GM19239 (cell line): ENCODE data around the gene SLC7A14.

Experiments used
- DNase-seq: peaks from one replicate; pipeline ENCODE4 v3.0.0; 2011; ENCODE audit warnings: low spot score; ENCODE audit not compliant: insufficient read length
- FAIRE-seq: peaks from 2 replicates; lab custom pipeline; 2011; peaks lifted over from hg19 to GRCh38; lab: Jason Lieb, UNC

Gene SLC7A14

DNA sequence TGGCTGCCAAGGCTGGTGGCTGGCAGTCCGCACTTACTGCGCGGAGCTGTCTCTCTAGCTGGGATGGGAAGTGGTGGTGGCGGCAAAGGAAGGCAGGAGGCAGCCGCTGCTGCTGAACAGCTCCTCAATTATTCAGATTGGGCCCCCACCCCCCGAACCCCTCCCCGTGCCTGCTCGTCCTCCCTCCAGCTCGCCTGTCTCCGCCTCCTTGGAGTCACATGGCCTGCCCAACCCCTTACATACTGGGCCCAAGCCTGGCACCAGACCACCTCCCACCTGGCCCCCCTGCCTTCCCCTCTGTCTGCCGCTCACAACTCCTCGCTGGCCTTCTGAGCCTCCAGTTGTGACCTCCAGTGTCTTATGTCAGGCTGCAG is at the start of gene SLC7A14:
SLC7A14 (minus strand) TSS at position 139 of the 374 bp plus-strand sequence. CDS start 59,139 bp downstream, outside the sequence.
- FAIRE-seq, result no peak
- DNase-seq, result no peak

DNA sequence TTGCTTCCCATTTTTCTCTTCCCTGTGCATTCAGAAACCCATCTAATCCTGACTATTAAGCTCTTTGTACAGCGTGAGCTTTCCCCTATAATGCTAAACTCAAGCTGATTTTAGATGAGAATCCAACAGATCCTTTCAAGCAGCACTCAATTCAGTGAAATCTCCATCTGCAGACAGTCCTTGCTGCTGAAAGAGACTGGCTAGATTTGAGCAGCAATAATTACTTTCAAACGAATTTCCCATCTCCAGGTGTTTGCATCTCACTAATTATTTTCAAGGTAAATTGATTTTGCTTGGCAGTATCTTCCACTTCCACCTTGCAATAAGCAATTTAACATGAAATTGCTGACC is 49.5 kb upstream of the SLC7A14 start:
- FAIRE-seq, result no peak

DNA sequence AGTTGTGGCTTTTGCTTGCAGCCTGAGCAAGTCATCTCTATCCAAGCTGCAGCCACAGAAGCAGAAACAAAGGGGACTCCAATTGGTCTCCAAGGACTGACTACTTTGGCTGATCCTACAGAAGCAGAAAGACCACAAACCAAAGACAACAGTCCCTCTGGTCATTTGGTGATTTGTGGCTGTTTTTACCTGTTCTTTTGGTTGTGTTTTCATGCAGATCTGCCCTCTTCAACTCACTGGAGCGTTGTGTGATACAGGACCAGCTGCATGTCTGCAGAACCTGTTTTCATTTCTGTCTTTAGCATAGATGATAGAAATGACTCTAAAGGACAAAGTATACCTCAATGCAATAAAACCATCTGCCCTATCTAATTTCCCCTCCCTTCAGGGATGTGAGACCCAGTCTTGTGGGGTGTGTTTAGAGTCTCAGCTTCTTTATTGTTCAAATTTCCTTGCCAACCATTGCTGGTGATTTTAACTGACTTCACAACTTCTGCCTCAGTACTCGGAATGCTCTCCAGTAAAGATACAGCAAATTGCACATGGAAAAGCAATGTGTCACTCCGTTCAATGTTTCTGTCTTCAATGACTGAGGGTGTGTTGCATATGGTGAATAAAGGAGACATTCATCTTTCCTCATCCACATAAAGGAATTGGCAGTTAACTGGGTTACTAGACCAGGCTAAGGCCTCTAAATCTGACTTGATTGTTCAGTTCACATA is 48.9 kb upstream of the SLC7A14 start:
- DNase-seq (peak; percentile 31), FAIRE-seq (peak; percentile 76)

More for the DNA sequence above, 49.5 kb upstream of the SLC7A14 start:
- DNase-seq, result no peak

DNA sequence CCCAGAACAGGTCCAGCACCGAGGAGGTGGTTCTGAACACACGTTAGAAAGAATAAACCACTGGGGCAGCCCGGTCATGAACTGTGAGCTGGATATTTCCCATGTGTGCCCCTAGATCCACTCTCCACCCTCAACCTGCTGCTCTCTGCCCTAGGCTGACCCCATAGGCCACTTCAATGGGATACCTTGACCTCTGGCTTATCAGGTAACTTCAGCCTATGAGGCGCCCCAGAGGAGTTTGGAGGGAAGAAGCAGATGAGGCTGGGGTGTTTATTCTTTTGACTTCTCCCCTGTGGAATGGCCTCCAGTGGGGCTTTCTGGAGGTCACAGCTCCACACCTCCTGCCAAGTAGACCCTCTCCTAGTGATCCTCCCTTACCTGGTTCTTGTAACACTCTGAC is 47.7 kb upstream of the SLC7A14 start:
- DNase-seq (no peak), FAIRE-seq (no peak)

DNA sequence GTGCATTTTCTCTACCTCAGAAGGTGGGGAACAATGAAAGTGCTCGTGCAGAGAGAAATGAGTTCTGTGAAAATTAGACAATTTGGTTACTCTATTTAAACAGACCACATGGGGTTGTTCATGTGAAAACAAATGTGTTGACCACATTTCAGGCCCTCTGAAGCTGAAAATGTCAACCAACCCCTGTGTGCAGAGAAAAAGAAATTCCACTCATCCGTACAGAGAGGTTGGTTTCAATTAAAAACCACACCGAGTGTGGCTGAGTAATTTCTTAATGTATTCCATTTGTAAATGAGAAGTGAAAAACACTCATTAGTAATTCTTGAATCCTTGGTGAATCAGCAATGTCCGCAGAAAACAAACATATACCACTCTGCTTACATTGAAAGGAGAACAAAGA is 46.9 kb upstream of the SLC7A14 start:
- peak; percentile 89 for FAIRE-seq
- peak; percentile 27 for DNase-seq

DNA sequence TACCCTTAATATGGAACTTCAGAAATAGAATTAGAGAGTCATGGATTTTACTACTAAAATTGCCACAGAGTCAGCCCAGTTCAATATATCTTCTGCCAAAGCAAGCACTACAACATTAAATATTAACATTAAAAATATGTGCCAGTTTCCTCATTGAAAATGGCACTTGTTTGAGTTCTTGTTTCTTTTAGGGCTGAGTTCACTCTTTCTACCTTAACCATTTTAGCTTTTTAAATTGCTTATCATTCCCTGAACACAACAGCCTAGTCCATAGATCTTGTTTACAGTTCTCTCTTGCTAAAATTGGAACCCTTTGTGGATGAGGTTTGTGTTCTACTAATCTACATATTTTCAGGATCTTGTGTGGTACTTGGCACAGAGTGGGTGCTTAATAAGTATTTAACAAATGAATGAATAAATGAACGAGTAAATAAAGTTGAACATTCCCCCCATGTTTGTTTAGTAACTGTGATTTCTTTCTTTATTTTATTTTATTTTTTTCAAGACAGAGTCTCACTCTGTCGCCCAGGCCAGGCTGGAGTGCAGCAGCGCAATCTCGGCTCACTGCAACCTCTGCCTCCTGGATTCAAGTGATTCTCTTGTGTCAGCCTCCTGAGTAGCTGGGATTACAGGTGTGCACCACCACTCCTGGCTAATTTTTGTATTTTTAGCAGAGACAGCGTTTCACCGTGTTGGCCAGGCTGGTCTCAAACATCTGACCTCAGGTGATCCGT is 46.0 kb upstream of the SLC7A14 start:
- DNase-seq (no peak), FAIRE-seq (no peak)

DNA sequence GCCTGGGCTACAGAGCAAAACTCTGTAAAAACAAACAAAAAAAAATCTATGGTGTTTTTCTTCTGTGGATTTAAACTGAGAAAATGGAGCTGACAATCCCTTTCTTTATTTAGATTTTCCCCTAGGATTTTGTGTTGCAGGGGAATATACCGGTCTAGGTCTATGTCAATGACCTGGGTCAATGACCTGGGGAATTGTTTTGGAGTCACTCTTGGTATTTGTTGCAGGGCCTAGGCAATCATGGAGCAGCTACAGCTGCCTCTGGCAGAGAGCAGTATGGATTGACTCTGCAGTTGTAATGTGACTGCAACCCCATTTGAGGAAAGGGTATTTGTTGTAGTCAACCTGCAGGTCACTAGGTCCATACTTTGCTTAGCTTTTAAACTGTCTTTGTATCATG is 37.6 kb upstream of the SLC7A14 start:
- DNase-seq (no peak), FAIRE-seq (no peak)

DNA sequence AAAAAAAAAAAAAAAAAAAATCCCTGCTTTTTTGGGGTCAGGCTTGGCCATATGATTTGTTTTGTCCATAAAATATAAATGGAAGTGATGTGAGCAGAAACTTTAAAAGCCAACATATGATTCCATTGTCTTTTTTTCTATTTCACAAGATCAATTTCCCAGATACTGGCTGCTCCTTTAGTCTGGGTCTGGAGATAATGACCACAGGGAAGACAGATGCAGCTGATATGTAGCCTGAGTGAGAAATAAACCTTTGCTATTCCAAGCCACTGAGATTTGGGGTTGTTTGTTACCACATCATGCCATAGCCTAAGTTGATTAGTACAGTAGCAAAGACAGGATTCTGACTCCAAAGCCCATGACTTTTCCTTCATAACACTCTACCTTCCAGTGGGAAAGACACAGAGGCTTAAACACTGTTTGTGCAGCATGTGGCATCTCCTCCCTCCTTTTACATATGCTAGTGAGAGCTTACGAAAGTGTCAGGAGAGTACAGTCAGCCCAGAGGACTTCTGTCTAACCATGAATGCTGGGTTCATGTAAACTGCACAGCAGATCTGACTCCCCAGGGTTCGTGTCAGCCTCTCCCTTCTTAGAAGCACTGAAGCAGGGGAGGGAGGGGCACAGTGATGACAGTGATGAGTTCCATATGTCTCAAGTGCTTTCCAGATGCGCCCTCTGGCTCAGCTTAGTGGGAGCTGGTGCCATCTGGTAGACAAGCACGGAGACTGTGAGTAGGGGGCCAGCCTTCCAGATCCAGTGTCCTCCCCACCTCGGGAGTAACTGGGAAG is 36.7 kb upstream of the SLC7A14 start:
- no peak for FAIRE-seq
- no peak for DNase-seq

DNA sequence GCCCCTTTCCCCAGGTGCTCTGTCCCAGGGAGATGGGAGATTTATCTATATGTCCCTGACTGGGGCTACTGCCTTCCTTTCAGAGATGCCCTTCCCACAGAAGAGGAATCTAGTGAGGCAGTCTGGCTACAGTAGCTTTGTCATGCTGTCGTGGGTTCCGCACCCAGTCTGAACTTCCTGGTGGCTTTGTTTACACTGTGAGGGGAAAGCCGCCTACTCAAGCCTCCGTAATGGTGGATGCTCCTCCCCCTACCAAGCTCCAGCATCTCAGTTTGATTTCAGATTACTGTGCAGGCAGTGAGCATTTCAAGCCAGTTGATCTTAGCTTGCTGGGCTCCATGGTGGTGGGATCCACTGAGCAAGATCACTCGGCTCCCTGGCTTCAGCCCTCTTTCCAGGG is 35.4 kb upstream of the SLC7A14 start:
- no peak for FAIRE-seq
- DNase-seq, result no peak

DNA sequence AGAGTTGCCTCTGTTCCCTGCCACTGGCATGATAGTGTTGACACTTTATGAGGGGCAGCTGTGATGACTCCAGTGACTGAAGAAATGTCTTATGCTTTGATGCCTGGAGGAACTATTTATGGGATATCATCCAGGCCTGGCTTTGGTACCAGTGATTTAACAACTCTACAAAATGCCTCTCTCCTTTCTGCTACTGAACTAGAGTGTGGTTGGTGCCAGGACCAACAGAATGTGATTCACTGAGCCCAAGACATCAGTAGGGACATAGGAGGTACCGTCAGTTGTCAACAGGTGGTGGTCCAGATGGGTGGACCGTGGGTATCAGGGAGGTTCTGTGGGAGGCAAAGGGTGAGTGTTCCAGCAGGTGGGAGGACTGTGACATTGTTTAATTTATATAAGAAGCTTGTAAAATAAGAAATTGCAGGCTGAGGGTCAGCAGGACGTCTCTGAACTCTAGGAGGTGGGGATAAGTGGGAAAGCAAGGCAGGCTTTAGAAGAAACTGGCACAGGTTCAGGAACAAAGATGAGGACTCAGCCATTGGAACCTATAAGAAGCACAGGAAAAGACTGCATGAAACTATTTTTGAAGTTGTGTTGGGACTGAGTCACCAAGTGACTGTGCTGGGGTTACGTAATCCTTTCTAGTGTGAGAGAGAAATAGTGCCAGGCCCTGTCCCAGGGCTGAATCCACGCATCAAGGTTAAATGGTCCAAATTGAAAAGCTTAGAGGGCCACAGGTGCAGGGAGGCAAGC is 28.5 kb upstream of the SLC7A14 start:
- FAIRE-seq (no peak), DNase-seq (no peak)

DNA sequence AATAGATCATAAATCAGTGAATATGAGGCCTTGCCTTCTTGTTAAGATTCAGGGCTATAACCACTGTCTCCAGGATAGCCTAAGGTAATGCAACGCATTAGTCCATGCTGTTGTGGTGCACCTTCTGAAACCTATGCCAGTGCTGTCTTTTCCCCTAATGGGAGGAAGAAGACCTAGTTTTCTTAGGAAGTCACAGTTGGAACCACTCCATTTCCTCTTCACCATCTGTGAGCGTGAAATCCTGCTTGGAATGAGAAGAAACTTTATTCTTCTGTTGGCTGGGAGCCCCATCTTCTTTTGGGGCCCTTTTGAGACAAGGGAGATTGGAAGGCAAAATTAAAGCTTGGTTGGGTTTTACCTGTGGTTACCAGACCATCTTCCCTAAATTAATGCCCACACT is 25.9 kb upstream of the SLC7A14 start:
- no peak for FAIRE-seq
- no peak for DNase-seq

DNA sequence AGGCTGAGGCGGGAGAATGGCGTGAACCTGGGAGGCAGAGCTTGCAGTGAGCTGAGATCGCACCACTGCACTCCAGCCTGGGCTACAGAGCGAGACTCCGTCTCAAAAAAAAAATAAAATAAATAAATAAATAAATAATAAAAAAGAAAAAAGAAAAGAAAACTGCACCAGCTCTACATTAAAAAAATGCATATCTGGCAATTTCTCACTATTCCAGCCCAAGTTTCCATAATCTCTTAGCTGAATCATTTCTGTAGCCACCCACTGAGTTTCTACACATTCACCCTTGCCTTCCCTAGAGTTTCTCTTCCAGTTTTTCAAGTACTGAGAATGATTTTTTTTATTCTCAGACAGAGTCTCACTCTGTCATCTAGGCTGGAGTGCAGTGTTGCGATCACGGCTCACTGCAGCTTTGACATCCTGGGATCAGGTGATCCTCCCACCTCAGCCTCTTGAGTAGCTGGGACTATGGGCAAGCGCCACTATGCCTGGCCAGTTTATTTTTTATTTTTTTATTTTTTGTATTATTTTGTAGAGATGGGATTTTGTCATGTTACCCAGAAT is 24.5 kb upstream of the SLC7A14 start:
- no peak for DNase-seq
- FAIRE-seq, result no peak

DNA sequence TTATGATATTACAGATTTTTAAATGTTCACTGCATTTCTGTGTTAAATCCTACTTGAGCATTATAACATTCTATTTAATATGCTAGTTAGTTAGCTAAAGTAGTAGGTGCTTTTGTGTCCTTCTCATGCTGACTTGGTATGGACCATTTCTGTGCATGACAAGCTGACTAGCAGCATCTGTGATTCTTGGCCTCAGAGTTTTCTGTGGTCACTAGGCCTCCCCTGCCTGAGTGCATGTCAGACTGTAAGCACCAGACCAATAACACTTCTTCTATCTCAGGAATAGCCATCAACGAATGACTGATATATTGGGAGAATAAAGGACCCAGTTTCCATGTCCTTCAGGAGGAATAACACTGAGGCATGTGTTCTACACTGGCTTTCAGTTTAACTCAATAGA is 22.6 kb upstream of the SLC7A14 start:
- DNase-seq (no peak), FAIRE-seq (no peak)

DNA sequence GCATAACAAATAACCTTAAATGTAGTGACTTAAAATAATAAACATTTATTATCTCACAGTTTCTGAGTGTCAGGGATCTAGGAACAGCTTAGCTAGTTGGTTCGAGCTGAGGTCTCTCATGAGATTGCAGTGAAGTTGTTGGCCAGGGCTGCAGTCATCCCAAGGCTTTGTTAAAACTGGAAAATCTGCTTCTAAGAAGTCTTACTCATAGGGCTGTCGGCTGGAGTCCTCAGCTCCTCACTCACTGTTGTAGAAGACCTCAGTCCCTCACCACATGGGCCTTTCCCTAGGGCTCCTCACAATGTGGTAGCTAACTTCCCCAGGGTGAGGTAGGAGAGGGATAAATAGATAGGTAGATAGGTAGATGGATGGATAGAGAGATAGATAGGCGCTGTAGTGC is 20.8 kb upstream of the SLC7A14 start:
- DNase-seq, result no peak
- FAIRE-seq, result no peak

DNA sequence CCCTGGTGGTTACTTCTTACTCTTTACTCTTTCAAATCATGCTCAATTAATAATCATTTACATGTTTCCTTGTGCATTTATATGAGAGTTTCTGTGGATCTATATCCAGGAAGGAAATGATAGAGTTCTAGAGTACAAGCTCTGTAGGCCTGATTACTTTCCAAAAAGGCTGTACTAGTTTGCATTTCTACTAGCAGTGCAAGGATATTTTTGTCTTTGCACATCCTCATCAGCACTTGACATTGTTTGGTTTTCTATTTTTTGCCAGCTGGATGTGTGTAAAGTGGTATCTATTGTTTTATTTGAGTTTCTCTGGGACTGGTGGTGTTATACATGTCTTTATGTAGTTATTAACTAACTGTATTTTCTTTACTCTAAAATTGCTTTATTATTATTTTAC is 19.6 kb upstream of the SLC7A14 start:
- FAIRE-seq, result no peak
- DNase-seq, result no peak

DNA sequence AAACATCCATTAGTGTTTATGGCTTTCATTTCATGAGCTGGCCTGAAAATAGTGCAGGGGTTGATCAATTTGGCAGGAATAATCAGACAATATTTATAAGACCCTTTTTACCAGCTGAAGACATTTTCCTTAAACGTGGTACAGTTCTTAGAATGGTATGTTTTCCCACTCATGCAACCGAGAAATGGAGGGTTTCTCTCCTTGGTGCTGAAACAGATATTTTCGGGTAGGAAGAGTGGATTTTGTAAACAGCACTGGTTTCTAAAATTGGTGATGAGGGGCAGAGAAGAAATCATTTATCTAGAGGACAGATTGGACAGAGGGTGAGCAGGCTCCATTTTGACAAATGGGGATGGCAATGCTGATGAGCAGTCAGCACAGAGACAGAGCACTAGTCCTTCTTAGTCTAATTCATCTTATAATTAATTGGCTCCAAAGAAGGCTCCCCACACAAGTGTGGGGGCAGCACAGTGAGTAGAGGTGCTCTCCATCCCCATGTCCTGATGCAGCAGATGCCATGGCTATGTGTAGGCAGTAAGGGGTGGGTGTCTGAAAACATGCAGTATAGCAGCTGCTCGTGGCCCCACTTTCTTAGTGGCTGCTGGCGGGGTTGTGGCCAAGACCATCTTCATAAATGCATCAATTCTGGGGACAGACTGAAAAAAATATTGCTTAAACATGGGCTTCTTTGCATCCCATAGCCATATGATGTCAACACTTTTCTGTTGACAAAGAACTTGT is 18.1 kb upstream of the SLC7A14 start:
- DNase-seq (no peak), FAIRE-seq (no peak)

DNA sequence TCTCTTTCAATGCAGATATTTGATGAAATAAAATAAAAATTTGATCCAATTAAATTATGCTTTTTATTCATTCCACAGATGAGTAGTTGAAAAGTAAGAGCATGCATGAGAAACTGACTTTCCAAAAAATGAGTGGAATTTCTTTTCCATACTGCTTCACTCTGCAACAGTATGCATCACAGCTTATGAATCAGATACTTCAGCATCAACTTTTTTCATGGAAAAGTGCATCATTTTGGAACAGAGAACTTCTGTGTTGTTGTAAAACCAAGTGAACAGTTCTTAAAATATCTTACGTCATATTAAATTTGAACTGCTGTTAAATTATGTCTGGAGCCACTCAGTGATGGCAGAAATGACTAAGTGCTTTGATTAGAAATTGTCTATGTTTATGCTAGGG is 16.7 kb upstream of the SLC7A14 start:
- no peak for FAIRE-seq

DNA sequence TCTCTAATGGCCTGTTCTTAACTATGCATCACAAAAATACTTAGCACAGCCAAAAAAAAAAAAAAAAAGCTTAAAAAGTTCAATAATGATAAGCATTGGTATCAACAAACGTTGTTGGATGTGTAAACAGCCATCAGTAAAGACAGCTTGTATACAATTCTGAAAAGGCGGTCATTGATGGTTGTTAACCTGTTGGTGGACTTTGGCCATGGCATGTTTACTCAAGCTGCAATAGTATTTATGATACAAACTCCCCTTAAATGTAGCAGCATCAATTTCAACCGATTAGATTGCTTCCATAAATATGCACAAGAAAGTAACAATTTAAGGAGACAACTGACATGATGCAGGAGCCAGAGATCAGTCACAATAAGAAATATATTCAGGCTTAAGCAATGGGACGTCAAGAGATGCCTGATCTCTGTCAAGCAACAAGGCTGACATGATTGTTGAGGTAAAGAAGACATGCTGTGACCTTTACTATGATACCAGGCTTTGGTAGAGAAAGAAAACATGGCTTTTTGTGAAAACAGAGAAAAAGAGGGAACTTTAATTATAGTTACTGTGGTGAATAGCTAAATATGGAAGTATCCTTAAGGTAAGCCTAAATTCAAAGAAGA is 14.2 kb upstream of the SLC7A14 start:
- DNase-seq (no peak), FAIRE-seq (no peak)

More for the DNA sequence above, 16.7 kb upstream of the SLC7A14 start:
- DNase-seq, result no peak

DNA sequence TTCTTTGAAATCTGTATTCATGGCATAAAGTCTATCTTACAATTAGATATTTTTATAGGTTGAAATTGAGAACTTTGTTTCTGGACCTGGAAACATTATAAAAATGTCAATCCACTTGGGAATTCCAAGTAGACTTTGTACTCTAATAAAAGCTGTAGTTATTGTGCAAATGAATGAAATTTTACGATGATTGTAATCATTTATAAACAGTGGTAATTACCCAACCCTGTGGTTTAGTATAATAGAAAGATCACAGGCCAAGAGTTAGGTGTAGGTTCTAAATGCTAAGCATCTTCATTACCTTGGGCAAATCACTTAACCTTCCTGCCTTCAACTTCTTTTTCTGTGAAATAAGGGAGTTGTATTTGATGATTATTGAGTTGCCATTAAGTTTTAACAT is 13.2 kb upstream of the SLC7A14 start:
- FAIRE-seq (no peak), DNase-seq (no peak)
